ENCODE results near the gene NCOR1.

DNA sequence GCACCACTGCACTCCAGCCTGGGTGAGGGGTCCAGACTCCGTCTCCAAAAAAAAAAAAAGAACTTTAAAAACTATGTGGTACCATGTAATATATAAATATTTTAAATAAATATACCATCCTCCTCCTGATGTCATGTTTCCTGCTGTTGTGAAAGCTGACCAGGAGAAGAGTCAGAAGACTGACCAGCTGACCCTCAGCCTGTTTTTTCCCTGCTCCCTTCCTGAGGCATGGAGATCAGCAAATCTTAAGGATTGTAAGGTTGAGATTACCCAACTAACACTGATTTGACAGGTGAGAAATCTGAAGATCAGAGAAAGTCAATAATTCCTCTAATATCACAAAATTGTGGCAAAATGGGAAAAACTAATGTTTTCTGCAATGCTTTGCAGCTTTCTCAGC lies 18.1 kb downstream of the NCOR1 start:
- TF ChIP-seq, protein P1, sequence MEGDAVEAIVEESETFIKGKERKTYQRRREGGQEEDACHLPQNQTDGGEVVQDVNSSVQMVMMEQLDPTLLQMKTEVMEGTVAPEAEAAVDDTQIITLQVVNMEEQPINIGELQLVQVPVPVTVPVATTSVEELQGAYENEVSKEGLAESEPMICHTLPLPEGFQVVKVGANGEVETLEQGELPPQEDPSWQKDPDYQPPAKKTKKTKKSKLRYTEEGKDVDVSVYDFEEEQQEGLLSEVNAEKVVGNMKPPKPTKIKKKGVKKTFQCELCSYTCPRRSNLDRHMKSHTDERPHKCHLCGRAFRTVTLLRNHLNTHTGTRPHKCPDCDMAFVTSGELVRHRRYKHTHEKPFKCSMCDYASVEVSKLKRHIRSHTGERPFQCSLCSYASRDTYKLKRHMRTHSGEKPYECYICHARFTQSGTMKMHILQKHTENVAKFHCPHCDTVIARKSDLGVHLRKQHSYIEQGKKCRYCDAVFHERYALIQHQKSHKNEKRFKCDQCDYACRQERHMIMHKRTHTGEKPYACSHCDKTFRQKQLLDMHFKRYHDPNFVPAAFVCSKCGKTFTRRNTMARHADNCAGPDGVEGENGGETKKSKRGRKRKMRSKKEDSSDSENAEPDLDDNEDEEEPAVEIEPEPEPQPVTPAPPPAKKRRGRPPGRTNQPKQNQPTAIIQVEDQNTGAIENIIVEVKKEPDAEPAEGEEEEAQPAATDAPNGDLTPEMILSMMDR (conservative IDR thresholded peaks at IDR 0.05; ENCODE audit: low read depth in 2 of 2): no peak
- TF ChIP-seq ETS1 (IDR thresholded peaks at IDR 0.05): no peak
- TF ChIP-seq EZH2 (IDR thresholded peaks at IDR 0.05; ENCODE audit: low read depth, unreplicated experiment): no peak
- TF ChIP-seq NANOG (IDR thresholded peaks at IDR 0.05; ENCODE audit: borderline replicate concordance): no peak
- no peak for TF ChIP-seq EZH2phosphoT487 (IDR thresholded peaks at IDR 0.05; ENCODE audit: unreplicated experiment)
- no peak for TF ChIP-seq POLR2AphosphoS5 (IDR thresholded peaks at IDR 0.05; ENCODE audit: low read depth)
- TF ChIP-seq, protein P2, sequence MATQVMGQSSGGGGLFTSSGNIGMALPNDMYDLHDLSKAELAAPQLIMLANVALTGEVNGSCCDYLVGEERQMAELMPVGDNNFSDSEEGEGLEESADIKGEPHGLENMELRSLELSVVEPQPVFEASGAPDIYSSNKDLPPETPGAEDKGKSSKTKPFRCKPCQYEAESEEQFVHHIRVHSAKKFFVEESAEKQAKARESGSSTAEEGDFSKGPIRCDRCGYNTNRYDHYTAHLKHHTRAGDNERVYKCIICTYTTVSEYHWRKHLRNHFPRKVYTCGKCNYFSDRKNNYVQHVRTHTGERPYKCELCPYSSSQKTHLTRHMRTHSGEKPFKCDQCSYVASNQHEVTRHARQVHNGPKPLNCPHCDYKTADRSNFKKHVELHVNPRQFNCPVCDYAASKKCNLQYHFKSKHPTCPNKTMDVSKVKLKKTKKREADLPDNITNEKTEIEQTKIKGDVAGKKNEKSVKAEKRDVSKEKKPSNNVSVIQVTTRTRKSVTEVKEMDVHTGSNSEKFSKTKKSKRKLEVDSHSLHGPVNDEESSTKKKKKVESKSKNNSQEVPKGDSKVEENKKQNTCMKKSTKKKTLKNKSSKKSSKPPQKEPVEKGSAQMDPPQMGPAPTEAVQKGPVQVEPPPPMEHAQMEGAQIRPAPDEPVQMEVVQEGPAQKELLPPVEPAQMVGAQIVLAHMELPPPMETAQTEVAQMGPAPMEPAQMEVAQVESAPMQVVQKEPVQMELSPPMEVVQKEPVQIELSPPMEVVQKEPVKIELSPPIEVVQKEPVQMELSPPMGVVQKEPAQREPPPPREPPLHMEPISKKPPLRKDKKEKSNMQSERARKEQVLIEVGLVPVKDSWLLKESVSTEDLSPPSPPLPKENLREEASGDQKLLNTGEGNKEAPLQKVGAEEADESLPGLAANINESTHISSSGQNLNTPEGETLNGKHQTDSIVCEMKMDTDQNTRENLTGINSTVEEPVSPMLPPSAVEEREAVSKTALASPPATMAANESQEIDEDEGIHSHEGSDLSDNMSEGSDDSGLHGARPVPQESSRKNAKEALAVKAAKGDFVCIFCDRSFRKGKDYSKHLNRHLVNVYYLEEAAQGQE (IDR thresholded peaks at IDR 0.05; ENCODE audit: unreplicated experiment): no peak
- TF ChIP-seq STAT1 (IDR thresholded peaks at IDR 0.05; ENCODE audit: unreplicated experiment): no peak

Measured in GM23338 (cell line).